WTC11 (cell line): Measurements from ENCODE around the gene ITPK1.

Source experiments
- AFF4 ChIP-seq: sonication (generic); formaldehyde crosslinking; IDR thresholded peaks from 2 replicates; pipeline ENCODE4 v1.8.1; 2023; ENCODE audit warnings: mild to moderate bottlenecking, missing genetic modification reagents, borderline replicate concordance
- ESRRA ChIP-seq: sonication (generic); formaldehyde crosslinking; IDR thresholded peaks from 2 replicates; pipeline ENCODE4 v1.8.1; 2022; ENCODE audit warnings: mild to moderate bottlenecking, missing genetic modification reagents, borderline replicate concordance
- MAX ChIP-seq: sonication (generic); formaldehyde crosslinking; IDR thresholded peaks from 2 replicates; pipeline ENCODE4 v1.8.0; 2022; ENCODE audit warnings: mild to moderate bottlenecking, missing genetic modification reagents
- MLX ChIP-seq: sonication (generic); formaldehyde crosslinking; IDR thresholded peaks from 2 replicates; pipeline ENCODE4 v1.8.1; 2023; ENCODE audit warnings: mild to moderate bottlenecking, missing genetic modification reagents, moderate library complexity
- NR1H2 ChIP-seq: sonication (generic); formaldehyde crosslinking; IDR thresholded peaks from 2 replicates; pipeline ENCODE4 v1.9.0; 2021; ENCODE audit warnings: mild to moderate bottlenecking, moderate library complexity, missing genetic modification reagents
- NR2C2 ChIP-seq: sonication (generic); formaldehyde crosslinking; IDR thresholded peaks from 2 replicates; pipeline ENCODE4 v1.8.0; 2022; ENCODE audit warnings: mild to moderate bottlenecking, missing genetic modification reagents
- NR3C1 ChIP-seq: sonication (generic); formaldehyde crosslinking; conservative IDR thresholded peaks from 2 replicates; pipeline ENCODE4 v1.8.1; 2023; ENCODE audit warnings: low read depth, mild to moderate bottlenecking, missing genetic modification reagents
- PRDM15 ChIP-seq: sonication (generic); formaldehyde crosslinking; IDR thresholded peaks from 2 replicates; pipeline ENCODE4 v1.8.0; 2022; ENCODE audit warnings: missing genetic modification reagents
- SP1 ChIP-seq: sonication (generic); formaldehyde crosslinking; conservative IDR thresholded peaks from 2 replicates; pipeline ENCODE4 v1.8.1; 2022; ENCODE audit warnings: missing genetic modification reagents
- ZNF671 ChIP-seq: fragments of 250-450 bp; sonication (Bioruptor Pico); IDR thresholded peaks from 2 replicates; pipeline ENCODE4 v1.8.0; 2021; ENCODE audit warnings: mild to moderate bottlenecking
- TF ChIP-seq, protein P1 (sequence below): fragments of 200-600 bp; IDR thresholded peaks from 2 replicates; pipeline ENCODE4 v1.8.0; 2022; ENCODE audit warnings: antibody characterized with exemption
- TF ChIP-seq, protein P2 (sequence below): sonication (generic); formaldehyde crosslinking; IDR thresholded peaks from 2 replicates; pipeline ENCODE4 v1.8.0; 2022; ENCODE audit warnings: mild to moderate bottlenecking, missing genetic modification reagents
- TF ChIP-seq, protein P3 (sequence below): sonication (generic); formaldehyde crosslinking; IDR thresholded peaks from 2 replicates; pipeline ENCODE4 v1.8.0; 2023; ENCODE audit warnings: missing genetic modification reagents
- TF ChIP-seq, protein P4 (sequence below): fragments of 250-450 bp; sonication (Bioruptor Pico); conservative IDR thresholded peaks from 2 replicates; pipeline ENCODE4 v1.9.0; 2021; ENCODE audit warnings: mild to moderate bottlenecking

GRCh38 chr14:93049867-93050331 lies 65.8 kb downstream of the ITPK1 start:
- TF ChIP-seq, protein P1, sequence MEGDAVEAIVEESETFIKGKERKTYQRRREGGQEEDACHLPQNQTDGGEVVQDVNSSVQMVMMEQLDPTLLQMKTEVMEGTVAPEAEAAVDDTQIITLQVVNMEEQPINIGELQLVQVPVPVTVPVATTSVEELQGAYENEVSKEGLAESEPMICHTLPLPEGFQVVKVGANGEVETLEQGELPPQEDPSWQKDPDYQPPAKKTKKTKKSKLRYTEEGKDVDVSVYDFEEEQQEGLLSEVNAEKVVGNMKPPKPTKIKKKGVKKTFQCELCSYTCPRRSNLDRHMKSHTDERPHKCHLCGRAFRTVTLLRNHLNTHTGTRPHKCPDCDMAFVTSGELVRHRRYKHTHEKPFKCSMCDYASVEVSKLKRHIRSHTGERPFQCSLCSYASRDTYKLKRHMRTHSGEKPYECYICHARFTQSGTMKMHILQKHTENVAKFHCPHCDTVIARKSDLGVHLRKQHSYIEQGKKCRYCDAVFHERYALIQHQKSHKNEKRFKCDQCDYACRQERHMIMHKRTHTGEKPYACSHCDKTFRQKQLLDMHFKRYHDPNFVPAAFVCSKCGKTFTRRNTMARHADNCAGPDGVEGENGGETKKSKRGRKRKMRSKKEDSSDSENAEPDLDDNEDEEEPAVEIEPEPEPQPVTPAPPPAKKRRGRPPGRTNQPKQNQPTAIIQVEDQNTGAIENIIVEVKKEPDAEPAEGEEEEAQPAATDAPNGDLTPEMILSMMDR: no peak
- TF ChIP-seq, protein P2, sequence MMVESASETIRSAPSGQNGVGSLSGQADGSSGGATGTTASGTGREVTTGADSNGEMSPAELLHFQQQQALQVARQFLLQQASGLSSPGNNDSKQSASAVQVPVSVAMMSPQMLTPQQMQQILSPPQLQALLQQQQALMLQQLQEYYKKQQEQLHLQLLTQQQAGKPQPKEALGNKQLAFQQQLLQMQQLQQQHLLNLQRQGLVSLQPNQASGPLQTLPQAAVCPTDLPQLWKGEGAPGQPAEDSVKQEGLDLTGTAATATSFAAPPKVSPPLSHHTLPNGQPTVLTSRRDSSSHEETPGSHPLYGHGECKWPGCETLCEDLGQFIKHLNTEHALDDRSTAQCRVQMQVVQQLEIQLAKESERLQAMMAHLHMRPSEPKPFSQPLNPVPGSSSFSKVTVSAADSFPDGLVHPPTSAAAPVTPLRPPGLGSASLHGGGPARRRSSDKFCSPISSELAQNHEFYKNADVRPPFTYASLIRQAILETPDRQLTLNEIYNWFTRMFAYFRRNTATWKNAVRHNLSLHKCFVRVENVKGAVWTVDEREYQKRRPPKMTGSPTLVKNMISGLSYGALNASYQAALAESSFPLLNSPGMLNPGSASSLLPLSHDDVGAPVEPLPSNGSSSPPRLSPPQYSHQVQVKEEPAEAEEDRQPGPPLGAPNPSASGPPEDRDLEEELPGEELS (CRISPR knock-in tag): no peak
- TF ChIP-seq AFF4 (no peak), NR1H2 (CRISPR knock-in tag) (no peak), MAX (CRISPR knock-in tag) (no peak), MLX (CRISPR knock-in tag) (no peak), PRDM15 (CRISPR knock-in tag) (no peak), NR3C1 (CRISPR knock-in tag) (no peak), SP1 (no peak), ZNF671 (no peak), ESRRA (no peak), NR2C2 (CRISPR knock-in tag) (no peak)
- TF ChIP-seq, protein P3, sequence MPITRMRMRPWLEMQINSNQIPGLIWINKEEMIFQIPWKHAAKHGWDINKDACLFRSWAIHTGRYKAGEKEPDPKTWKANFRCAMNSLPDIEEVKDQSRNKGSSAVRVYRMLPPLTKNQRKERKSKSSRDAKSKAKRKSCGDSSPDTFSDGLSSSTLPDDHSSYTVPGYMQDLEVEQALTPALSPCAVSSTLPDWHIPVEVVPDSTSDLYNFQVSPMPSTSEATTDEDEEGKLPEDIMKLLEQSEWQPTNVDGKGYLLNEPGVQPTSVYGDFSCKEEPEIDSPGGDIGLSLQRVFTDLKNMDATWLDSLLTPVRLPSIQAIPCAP (CRISPR knock-in tag): no peak
- TF ChIP-seq, protein P4, sequence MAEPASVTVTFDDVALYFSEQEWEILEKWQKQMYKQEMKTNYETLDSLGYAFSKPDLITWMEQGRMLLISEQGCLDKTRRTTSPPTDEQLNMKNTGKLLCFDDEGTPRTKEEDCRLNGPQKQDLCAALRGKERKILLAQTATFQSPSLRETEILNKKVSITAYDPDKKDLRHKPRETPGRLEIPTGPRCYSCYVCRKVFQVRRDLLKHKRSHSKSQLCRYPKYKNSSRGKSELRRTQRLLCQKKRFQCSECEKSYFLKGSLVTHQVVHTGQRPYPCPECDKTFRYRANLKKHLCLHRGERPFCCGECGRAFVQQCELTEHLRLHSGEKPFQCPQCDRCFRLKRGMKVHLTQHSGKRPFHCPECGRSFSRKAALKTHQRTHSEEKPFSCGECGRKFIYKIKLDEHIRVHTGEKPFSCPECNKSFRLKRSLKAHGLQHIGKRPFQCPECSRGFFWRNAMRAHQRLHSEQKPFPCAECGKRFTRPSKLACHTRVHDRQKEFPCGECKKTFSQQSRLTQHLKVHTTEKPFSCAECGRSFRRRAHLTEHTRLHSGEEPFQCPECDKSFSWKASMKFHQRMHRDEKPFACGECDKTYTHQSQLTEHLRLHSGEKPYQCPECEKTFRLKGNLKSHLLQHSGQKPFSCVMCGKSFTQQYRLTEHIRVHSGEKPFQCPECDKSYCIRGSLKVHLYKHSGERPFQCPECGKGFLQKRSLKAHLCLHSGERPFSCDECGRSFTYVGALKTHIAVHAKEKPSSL (CRISPR knock-in tag): no peak
